RWPE2 (cell line): Measurements from ENCODE around the gene KDELR1.

Source experiments
- ATAC-seq: fragments of 200-7000 bp; cut with Tn5 transposase; 3 replicates; pipeline ENCODE4 v1.9.1; 2021; ENCODE audit warnings: low read depth
- DNase-seq: peaks from one replicate; pipeline ENCODE4 v3.0.0-alpha.2; 2020; ENCODE audit warnings: low spot score
- H3K27ac ChIP-seq: fragments of 450-650 bp; 2 replicates; pipeline ENCODE4 v1.5.1; 2017; ENCODE audit warnings: mild to moderate bottlenecking; ENCODE audit not compliant: poor library complexity, severe bottlenecking
- H3K27me3 ChIP-seq: fragments of 250-450 bp; sonication (Bioruptor Pico); 2 replicates; pipeline ENCODE4 v1.5.1; 2021; ENCODE audit warnings: mild to moderate bottlenecking, moderate library complexity; ENCODE audit not compliant: insufficient read depth, poor library complexity, severe bottlenecking
- H3K36me3 ChIP-seq: fragments of 250-450 bp; sonication (Bioruptor Pico); 2 replicates; pipeline ENCODE4 v1.5.1; 2020; ENCODE audit warnings: low read depth, mild to moderate bottlenecking, moderate library complexity
- H3K4me1 ChIP-seq: fragments of 250-450 bp; sonication (Bioruptor Pico); 2 replicates; pipeline ENCODE4 v1.5.1; 2021; ENCODE audit warnings: mild to moderate bottlenecking, moderate library complexity; ENCODE audit not compliant: insufficient read depth, poor library complexity, severe bottlenecking
- H3K4me3 ChIP-seq: fragments of 250-450 bp; sonication (Bioruptor Pico); 2 replicates; pipeline ENCODE4 v1.5.1; 2021; ENCODE audit warnings: mild to moderate bottlenecking, moderate library complexity; ENCODE audit not compliant: severe bottlenecking
- H3K9me3 ChIP-seq: fragments of 250-450 bp; sonication (Bioruptor Pico); 2 replicates; pipeline ENCODE4 v1.5.1; 2021; ENCODE audit warnings: mild to moderate bottlenecking, moderate library complexity; ENCODE audit not compliant: severe bottlenecking
- CTCF ChIP-seq: fragments of 450-650 bp; IDR thresholded peaks from one replicate; pipeline ENCODE4 v1.5.1; 2017; ENCODE audit warnings: mild to moderate bottlenecking, moderate library complexity; ENCODE audit not compliant: poor library complexity, severe bottlenecking

KDELR1 gene

GRCh38 chr19:48344892-48345291 lies 46.5 kb downstream of the KDELR1 start:
- DNase-seq (no peak), ATAC-seq (no peak)
- H3K36me3 ChIP-seq, result no peaks in the 10 kb centered on the region
- H3K27me3 ChIP-seq, result no peaks in the 10 kb centered on the region
- H3K4me3 ChIP-seq, result no peak overlapping the region
- no peaks in the 10 kb centered on the region for H3K4me1 ChIP-seq
- H3K27ac ChIP-seq, result no peak overlapping the region
- TF ChIP-seq CTCF, result no peak
- H3K9me3 ChIP-seq, result no peaks in the 10 kb centered on the region

- ATAC-seq (no peak), DNase-seq (no peak)
- H3K9me3 ChIP-seq, result no peaks in the 10 kb centered on the region
- TF ChIP-seq CTCF, result no peak
- no peaks in the 10 kb centered on the region for H3K4me1 ChIP-seq
- no peak overlapping the region for H3K4me3 ChIP-seq
- H3K36me3 ChIP-seq, result no peaks in the 10 kb centered on the region
- H3K27me3 ChIP-seq, result no peaks in the 10 kb centered on the region
- H3K27ac ChIP-seq, result no peak overlapping the region
These were observed 48.4 kb downstream of the KDELR1 start for GRCh38 chr19:48342841-48343540.

GRCh38 chr19:48342414-48342738 lies 49.0 kb downstream of the KDELR1 start:
- Histone ChIP-seq H3K4me1 (no peaks in the 10 kb centered on the region), H3K9me3 (no peaks in the 10 kb centered on the region), H3K4me3 (no peak overlapping the region), H3K27me3 (no peaks in the 10 kb centered on the region), H3K36me3 (no peaks in the 10 kb centered on the region), H3K27ac (no peak overlapping the region)
- TF ChIP-seq CTCF, result no peak
- no peak for DNase-seq
- no peak for ATAC-seq

GRCh38 chr19:48341515-48342413 lies 49.6 kb downstream of the KDELR1 start:
- DNase-seq (no peak), ATAC-seq (no peak)
- no peak for TF ChIP-seq CTCF
- no peak overlapping the region for H3K4me3 ChIP-seq
- no peak overlapping the region for H3K27ac ChIP-seq
- H3K36me3 ChIP-seq, result no peaks in the 10 kb centered on the region
- no peaks in the 10 kb centered on the region for H3K27me3 ChIP-seq
- no peaks in the 10 kb centered on the region for H3K4me1 ChIP-seq
- H3K9me3 ChIP-seq, result no peaks in the 10 kb centered on the region

- Histone ChIP-seq H3K36me3 (no peaks in the 10 kb centered on the region), H3K4me1 (no peaks in the 10 kb centered on the region), H3K27ac (no peak overlapping the region), H3K9me3 (no peaks in the 10 kb centered on the region), H3K27me3 (no peaks in the 10 kb centered on the region), H3K4me3 (no peak overlapping the region)
- no peak for TF ChIP-seq CTCF
- ATAC-seq, result peak; percentile 83
- DNase-seq, result peak; percentile 88
These were observed 50.4 kb downstream of the KDELR1 start for GRCh38 chr19:48340995-48341394.
